Hepatocyte (in vitro differentiated cells): ENCODE measurements around the gene ITPKB.

Experiments used
- CTCF ChIP-seq: fragments of 200-600 bp; sonication (generic); IDR thresholded peaks from 2 replicates; pipeline ENCODE4 v1.5.1; 2016; ENCODE audit warnings: antibody characterized with exemption, mild to moderate bottlenecking; ENCODE audit not compliant: poor library complexity
- EZH2phosphoT487 ChIP-seq: fragments of 200-600 bp; sonication (generic); IDR thresholded peaks from one replicate; pipeline ENCODE4 v1.6.1; 2018; ENCODE audit warnings: antibody characterized with exemption, mild to moderate bottlenecking, low read depth, moderate library complexity; ENCODE audit not compliant: unreplicated experiment, severe bottlenecking

GRCh38 chr1:226679853-226680516 is 59.1 kb downstream of the ITPKB start:
- TF ChIP-seq CTCF (no peak), EZH2phosphoT487 (no peak)
